Stimulated activated CD4-positive, alpha-beta T cell treated with anti-CD3 and anti-CD28 coated beads, Interleukin-2, amount 100 ng/mL, for 24 hours (primary cell): Measurements from ENCODE around the gene ATP6AP1.
A peak's percentile ranks its signal among the peaks of the same experiment; 100 is the strongest.
"Not testable (repeated sequence)": the region's sequence is repeated elsewhere in the genome, so short reads cannot be mapped to it uniquely, and the experiment has no call there.

ENCODE experiments used
- DNase-seq, 2 donors: peaks; one replicate each; pipeline ENCODE4 v3.0.0-alpha.2; 2020

Gene ATP6AP1

DNA sequence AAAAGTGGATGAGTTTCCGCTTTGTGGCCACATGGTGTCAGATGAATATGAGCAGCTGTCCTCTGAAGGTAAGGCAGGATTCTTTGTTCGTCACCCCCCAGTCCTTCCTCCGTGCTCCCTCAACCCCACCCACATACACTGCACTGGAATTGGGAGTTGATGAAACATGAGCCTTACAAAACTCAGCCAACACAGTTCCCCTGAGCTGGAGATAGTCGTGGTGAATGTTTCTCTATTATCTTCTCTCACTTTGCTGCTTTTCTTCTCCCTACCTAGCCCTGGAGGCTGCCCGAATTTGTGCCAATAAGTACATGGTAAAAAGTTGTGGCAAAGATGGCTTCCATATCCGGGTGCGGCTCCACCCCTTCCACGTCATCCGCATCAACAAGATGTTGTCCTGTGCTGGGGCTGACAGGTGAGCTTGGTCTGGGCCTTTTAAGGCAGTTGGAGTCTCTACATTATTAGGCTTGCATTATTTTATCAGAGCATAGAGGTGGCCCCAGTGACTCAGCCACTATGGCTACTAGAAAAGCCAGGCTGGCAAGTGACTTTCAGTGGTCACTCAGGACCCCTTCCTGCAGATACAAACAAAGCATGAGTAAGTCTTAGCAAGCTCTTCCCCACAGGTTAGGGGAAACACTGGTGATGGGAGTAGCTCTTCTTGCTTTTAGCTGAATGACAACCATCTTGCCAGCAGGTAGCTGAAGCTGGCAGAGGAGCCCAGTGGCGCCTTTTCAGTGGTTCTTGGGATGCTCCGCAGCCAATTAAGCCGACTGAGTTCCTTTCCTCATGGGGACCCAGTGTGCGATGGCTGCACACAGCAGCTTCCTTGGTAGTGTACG is 28.7 kb upstream of the ATP6AP1 start:
- DNase-seq: peak in 1 of 2 donors; percentile 35

DNA sequence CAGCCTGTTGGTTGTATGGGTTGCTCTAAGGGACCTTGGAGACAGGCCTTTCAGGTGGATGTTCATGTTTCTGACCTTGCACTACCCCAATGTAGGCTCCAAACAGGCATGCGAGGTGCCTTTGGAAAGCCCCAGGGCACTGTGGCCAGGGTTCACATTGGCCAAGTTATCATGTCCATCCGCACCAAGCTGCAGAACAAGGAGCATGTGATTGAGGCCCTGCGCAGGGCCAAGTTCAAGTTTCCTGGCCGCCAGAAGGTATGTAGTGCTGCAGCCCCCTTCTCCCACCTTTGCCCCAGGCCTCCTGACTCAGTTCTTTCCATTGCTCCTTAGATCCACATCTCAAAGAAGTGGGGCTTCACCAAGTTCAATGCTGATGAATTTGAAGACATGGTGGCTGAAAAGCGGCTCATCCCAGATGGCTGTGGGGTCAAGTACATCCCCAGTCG is 28.1 kb upstream of the ATP6AP1 start:
- DNase-seq: not testable (repeated sequence)

DNA sequence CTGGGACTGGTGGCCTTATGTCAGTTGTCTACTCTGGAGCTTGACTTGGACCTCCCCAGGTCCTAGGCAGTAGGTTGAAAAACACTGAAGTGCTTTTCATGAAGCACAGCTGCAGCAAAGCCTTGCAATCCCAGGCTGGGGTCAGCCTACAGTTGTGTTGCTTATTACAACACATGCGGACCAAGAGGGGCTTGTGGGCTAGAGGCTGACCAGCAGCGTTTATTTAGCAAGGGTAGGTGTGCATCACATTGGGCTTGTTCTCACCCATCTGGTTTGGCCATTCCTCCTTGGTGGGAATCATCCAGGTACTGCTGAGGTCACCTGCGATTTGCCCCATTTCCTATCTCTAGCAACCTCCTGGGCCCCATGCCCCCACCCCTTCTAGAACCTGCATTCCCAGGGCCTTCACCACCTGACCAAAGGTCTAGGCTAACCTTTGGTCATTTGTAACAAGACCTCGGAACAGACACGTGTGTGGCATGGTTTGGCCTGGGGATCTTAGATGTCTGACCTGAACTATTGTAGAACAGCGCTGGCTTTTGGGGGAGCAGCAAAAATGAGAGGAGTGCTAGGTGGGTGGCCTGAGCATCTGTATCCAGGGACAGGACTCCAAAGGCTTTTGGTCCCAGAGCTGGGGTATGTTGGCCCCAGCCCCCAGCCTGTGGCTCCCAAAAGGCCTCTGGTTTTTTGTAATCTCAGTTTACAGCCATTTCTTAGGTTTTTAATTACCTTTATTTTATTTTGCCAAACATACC is 27.3 kb upstream of the ATP6AP1 start:
- peak; percentile 38 to 44 for DNase-seq

DNA sequence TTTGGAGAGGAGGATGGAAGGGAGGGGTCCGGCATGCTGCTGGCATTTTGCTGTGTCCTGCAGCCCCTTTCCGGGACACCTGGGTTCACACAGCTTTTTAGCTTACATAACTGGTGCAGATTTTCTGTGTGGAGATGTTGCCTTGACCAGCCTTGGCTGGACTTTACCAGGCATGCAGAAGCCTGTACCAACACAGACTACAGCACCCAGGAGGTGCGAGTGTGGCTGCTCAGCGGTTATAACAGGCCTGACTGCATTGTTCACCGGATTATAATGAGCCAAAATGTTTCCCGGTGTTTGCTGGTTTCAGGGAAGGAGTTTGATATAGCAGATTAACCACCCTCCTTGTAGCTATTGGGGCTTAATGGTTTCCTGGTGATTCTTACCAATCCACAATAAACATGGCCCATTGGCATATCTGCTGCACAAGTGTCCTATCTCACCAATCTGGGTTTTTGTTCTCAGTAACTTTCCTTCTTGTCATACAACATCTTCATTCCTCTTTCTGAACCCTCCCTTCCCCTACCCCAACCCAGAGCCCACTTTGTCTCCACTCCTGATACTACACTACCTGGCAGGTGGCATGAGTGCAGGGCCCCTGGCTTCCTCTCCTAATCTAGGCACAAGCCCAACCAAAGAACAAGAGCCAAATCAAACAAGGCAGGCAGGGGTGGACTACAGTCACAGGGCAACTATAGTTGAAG is 26.4 kb upstream of the ATP6AP1 start:
- DNase-seq: no peak

DNA sequence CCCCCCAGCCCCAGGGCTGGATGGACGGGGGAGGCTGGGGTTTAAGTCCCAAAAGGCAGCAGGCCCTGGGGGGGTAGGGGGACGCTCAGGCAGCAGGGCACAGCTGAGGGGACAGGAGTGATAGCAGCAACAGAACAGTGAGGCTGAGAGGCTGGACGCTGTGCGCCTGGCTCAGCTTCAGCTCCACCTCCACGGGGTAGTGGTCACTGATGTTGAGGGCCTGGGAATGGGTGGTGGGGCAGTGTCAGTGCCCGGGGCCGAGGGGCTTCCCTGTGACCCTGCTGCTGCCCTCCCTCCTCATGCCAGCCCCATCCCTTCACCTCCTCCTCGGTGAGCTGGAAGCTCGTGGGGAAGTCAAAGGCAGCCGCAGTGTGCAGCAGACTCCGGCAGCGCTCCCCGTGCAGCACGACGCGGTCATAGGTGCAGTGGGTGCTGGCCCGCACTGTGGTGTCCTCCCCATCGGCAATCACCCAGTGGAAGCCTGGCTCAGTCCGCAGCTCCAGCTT is 25.8 kb upstream of the ATP6AP1 start:
- DNase-seq: no peak

DNA sequence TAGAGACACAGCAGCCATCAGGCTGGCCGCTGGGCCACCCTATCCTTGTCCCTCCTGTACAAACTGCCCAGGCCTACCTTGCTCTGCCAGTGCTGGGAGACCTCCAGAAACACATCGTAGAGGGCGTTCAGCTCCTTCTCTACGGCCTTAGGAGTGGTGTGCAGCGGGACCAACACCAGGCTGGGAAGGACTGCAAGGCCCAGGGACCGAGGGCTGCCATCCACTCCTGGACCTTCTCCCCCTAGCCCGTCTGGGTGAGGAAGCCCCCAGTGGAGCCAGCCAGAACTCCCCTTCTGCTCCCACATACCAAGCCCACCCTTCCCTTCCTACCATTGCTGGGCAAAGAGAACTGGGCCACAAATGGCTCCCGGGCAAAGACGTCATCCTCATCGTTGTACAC is 25.3 kb upstream of the ATP6AP1 start:
- no peak for DNase-seq

DNA sequence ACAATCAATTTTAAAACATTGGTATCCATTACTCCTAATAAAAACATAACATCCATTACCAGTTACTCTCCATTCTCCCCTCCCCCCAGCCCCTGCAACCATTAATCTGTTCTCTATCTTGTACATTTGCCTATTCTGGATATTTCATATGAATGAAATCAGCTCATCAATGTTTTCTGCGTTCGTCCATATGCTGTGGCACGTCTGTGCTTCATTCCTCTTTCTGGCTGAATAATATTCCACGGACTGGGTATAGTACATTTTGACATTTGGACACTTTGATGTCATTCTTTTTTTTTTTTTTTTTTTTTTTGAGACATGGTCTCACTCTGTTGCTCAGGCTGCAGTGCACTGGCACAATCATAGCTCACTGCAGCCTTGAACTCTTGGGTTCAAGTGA is 24.6 kb upstream of the ATP6AP1 start:
- no peak for DNase-seq

DNA sequence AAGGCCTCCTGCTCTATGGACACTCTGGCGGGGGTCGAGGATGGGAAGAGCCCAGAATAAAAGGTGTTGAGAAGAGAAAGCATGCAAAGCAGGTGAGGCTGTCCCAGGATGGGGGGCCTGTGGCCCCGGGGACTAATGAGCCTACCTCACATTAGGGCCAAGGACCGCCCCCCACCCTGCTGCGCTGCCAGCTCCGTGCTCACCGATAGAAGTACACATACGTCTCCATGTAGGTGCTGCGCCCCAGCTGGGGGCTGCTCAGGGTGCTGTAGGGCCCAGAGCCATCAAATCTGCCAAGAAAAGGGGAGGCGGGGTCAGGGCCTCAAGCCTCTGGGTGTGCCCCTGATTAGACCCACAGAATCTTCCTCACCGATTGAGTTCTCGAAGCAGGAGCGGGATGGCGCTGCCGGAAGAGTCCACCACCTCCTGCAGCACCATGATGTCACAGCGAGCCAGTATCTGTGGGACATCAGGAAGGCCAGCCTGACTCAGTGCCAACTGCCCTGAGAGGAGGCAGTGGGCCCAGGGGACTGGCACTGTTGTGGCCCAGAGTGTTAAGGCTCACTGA is 23.8 kb upstream of the ATP6AP1 start:
- no peak for DNase-seq

DNA sequence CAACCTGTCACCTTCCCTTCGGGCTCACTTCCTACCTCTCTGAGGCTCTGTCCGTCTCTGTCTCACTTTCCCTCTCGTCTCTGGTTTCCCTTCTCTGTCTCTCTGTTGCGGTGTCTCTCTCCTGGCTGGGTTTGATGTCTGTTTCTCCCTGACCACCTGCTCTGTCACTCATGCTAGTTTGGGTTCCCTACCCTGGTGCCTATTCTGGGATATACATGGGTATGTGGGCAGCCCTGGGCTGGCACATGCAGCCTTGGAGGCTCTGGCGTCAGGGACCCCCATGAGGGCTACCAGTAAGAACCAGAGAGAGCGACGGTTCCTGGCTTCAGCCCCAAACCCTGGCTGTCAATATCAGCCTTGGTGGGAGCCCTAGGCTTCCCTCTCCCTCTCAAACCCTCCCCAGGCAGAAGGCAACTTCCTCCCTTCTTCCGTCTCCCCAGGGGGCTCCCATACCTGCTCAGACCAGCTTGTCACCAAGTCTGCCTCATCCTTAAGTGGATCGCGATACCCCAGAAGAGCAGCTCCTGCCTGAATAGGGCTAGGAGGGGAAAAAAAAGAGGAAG is 19.7 kb upstream of the ATP6AP1 start:
- no peak for DNase-seq

DNA sequence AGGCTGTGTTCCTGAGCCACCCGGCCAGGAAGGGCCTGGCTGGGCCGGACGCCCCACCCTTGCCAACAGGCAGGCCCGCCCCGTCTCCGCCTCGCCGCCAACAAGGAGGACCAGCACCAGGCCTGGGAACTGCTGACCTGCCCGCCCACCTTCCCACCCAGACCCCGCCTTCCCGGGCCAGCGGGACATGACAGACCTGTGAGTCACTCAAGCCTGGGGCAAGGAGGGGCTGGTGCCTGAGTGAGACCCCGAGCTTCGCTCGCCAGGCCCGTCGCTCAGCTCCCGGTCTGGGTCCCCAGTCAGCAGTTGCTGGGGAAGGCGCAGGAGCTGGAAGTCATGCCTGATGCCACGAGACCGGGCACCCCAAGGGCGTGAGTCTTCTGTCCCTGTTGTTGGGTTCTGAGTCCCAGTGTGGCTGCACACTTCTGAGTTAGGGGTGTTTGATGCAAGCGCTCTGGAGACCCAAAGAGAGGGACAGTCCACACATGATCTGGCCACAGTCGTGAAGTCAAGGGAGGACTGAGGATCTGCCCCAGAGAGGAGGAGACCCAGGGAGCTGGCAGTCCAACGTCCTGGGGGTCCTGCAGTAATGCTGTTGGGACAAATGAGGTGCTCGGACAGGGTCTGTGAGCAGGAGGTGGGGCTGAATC is 19.1 kb upstream of the ATP6AP1 start, which contains the start of gene DNASE1L1:
DNASE1L1 (minus strand) TSS at position 33 of the 650 bp plus-strand sequence. CDS start 3,686 bp downstream, outside the sequence.
- DNase-seq: no peak

DNA sequence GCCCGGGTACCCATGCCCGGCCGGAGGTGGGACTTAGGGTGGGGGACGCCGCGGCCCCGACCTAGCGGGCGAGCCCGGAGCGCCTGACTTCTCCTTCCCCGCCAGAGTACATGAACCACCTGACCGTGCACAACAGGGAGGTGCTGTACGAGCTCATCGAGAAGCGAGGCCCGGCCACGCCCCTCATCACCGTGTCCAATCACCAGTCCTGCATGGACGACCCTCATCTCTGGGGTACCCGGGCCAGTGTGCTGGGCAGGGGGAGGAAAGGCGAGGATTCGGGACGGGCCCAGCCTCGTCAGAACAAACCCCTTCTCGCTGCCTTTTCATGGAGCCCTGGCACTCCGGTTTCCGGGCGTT is 16.5 kb upstream of the ATP6AP1 start:
- DNase-seq: peak; percentile 66 to 73

DNA sequence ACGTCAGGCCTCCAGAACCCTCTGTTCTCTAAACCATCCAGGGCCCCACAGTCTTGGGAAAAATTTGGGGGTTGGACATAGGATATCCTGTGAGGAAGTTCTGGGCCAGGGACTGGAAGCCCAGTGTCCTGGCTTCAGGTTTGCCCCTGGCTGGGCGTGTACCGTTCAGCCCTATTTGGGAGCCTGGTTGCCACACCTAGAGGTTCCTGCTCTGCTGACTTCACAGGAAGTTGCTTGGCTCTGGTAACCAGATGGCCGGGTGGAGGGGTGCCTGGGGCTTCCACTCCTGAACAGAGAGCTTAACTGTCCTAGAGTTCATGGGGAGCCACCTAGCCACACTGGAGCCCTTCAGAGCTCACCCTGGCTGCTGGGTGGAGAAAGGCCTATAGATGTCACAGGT is 16.0 kb upstream of the ATP6AP1 start:
- DNase-seq: peak in 1 of 2 donors; percentile 41

DNA sequence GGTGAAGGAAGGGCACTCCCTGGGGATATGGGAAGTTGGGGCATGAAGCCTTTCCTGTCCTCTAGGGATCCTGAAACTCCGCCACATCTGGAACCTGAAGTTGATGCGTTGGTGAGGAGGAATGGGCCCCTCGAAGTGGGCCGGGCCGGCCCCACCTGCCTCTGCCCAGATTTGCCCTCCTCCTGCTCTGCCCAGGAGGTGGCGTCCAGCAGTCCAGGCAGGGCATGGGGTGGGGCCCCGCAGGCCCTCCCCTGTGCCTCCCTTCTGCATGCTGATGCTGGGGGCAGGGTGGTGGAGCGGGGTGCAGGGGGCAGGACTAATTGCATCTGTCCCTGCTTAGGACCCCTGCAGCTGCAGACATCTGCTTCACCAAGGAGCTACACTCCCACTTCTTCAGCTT is 15.3 kb upstream of the ATP6AP1 start:
- DNase-seq: no peak

DNA sequence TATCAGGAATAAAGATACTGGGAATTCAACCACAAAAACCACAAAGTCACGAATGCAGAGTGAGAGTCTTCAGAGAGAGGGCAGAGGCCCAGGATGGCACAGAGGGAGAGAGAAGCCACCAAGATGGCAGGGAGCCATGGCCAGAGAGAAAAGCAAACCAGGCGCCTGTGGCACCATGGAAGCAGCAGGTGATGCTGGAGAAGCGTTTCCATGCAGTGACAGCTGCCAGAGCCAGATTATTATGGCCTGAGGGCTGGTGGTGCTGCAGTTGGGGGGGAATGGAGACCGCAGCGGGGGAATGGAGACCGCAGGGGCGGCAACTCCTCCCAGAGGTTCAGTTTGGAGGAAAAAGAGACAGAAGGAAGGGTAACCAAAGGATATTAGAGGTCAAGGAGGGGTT is 11.3 kb upstream of the ATP6AP1 start:
- DNase-seq: no peak

DNA sequence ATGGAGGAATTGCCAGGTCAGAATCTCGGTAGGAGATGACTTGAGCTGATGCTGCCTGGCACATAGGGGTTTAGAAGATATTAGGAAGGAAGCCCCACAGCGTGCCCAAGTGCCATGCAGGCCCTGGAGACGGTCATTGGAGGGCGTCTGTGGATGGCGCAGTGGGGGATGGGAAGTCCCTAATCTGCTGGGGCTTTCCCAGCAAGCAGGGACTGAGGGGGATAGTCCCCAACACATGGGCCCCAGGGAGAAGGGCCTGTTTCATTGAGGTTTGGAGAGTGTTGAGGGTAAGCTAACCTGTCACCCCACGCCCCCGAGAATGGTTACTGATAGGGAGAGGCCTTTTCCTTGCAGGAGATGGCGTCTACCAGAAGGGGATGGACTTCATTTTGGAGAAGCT is 9.3 kb upstream of the ATP6AP1 start:
- DNase-seq: no peak

DNA sequence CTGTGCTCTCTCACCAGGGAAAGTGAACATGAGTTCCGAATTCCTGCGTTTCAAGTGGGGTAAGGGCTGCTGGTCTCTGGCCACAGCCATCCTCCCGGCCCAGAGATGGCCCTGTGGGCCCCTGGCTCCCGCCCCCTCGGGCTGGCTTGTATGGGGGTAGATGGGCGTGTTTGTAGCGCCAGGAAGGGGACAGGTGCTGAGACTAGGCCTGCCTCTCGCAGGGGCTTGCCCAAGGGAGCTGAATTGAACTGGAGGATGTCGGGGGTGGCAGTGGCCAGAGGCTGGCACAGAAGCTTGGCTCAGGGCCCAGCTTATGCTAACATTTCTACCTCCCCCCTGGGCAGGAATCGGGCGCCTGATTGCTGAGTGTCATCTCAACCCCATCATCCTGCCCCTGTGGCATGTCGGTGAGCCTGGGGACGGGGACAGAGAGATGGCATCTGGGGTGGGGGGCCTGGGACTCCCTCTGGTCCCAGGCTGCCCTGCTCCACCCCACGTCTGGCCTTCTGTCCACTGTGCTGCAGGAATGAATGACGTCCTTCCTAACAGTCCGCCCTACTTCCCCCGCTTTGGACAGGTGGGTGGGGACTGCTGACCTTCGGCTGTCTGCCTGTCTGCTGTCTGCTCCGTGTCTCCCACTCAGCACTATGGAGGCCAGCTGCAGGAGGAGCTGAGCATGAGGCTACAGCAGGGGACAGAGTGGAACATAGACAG is 8.6 kb upstream of the ATP6AP1 start:
- no peak for DNase-seq

DNA sequence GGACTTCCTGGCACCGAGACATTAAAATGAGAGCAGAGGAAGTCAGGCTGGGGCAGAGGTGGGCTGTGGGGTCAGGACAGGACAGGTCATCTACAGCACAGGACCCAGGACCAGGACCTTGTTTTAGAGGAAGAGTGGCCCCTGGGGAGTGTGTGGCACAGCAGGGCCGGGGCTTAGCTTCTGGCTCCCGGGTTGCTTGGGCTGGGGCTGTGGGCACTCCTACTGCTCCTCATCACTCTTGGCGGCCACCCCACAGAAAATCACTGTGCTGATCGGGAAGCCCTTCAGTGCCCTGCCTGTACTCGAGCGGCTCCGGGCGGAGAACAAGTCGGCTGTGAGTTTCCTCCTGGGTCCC is 8.1 kb upstream of the ATP6AP1 start:
- no peak for DNase-seq

DNA sequence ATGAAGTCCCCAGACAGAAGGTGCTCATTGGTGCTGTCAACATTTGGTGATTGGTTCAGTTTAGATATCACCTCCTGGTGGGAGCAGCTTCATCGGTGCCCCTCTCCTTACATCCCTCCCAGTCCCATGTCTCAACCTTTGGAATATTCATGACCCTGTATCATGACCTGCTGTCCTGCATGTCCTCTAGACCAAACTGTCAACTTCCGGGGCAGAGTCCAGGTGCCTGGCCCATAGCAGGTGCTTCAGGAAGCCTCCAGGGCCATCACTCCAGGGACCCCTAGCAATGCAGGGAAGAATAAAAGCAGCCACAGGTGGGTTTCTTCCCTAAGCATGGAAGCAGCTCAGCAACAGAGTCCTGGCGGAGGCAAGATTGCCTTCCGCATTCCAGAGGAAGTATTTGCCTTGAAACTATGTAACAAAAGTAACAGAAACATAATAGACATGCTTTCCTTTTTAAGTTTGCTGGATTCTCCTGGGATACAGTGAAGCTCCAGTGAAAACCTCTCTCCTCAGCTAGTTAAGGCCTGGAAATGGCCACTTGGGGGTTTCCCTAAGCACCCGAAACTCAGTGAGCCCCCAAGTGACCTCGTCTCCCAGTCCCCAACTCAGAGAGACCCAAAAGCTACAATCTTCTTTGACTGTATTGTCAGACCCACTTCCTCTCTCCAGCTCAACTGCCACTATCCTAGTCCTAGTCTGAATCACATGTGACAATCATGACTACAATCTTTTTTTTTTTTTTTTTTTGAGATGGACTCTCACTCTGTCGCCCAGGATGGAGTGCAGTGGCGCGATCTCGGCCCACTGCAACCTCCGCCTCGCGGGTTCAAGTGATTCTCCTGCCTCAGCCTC is 1.3 kb upstream of the ATP6AP1 start:
- DNase-seq: no peak

DNA sequence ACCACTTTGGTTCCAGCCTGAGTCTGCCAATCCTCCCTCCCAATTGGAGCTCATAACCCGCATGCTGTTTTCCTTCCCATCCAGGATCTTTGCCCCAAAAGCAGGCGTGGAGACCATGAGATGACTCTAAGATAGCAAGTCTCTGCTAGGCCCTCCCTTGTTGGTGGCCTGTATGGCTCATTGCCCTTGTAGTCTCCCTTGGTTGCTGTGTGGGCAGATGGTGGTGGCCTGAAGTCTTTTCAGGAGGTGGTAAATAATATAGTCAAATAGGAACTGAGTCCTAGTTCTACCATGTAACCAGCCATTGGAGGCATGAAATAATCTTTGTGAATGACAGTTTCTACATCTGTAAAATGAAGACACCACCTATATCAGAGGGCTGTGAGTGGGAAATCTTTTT is 1.2 kb downstream of the ATP6AP1 start:
- no peak for DNase-seq

DNA sequence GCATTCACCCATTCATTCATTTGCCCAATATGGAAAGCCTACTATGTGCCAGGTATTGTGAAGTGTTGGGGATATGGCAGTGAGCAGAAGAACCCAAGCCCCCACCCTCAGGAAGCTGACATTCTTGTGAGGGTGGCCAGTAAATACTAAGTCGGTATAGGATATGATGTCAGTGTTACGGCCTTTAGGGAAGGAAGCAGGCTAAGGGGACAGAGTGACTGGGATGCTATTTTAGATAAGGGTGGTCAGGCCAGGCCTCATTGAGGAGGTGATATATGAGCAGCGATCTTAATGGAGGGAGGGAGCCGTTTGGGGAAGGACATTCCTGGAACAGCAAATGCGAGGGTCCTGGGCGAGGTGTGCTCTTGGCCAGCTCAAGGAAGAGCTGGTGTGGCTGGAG is 2.0 kb downstream of the ATP6AP1 start:
- DNase-seq: no peak

DNA sequence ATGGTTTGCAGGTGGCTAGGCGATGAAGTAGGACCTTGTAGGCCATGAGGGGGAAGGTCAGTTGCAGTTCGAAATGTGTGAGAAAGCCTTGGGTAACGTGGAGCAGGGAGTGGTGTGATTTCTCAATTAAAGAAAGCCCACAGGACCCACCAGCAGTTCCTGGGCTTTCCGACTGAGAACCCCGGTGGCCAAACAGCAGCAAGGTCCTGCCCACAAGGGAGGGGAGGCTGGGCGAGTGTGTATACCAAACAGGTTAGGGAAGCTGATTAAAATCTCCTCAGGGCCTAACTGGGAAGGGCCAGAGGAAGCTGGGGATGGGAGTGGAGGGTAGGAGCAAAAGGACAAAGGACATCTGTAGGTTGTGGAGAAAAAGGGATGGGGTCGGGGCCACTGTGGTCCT is 2.4 kb downstream of the ATP6AP1 start:
- no peak for DNase-seq
